ENCODE results near the gene ADAM8. TPM values are rescaled to one million over a fixed set of nuclear protein-coding genes. Genes with fewer than 3 reads are reported as not detected.
"Not testable (repeated sequence)": the region's sequence is repeated elsewhere in the genome, so short reads cannot be mapped to it uniquely, and the experiment has no call there.

The ADAM8 gene
- total RNA-seq, 1 donor from 2014 or later = 0.40 TPM

DNA sequence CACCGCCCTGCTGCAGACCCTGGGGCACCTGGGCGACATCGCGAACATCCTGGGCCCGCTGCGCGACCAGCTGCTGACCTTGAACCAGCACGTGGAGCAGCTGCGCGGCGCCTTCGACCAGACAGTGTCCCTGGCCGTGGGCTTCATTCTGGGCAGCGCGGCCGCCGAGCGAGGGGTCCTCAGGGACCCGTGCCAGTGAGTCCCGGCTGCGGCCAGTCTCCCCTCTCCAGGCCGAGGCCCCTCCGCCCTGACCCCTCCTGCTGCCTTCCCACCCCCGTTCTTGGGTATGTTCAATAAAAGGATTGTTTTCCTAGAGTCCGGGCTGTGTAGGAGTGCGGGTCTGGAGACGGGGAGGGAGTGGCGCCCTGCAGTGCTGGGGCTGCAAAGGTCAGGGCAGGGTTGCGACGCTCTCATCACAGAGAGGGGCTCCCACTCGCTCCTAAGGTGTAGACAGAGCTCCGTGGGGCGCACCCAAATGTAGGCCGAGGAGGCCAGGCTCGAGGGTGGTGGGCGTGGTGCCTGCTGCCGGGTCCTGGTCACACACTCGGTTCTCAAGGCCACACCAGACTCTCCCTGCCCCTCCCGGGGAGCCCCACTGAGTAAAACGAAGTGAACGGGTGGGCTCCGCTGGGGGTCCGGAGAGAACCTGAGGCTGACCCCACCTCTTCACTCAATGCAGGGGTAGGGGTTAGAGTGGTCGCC is 45.3 kb downstream of the ADAM8 start:
- DNase-seq (ENCODE audit: low read depth in 2 of 2) = no peak

DNA sequence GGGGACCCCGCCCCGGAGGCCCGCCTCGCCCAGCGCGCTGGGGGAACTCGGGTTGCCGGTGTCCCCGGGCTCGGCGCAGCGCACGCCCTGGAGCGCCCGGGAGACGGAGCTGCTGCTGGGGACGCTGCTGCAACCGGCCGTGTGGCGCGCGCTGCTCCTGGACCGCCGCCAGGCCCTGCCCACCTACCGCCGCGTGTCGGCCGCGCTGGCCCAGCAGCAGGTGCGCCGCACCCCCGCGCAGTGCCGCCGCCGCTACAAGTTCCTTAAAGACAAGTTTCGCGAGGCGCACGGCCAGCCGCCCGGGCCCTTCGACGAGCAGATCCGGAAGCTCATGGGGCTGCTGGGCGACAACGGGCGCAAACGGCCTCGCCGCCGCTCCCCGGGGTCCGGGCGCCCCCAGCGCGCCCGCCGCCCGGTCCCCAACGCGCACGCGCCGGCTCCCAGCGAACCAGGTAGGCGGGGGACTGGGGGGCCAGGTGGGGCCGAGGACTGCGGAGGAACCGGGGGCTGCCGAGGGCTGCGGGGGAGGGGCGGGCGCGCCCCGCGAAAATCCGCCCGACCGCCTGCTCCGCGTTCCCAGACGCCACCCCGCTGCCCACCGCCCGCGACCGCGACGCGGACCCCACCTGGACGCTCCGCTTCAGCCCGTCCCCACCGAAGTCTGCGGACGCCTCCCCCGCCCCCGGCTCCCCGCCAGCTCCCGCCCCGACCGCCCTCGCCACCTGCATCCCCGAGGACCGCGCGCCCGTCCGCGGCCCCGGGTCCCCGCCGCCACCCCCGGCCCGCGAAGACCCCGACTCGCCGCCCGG is 46.1 kb downstream of the ADAM8 start:
- peak in 1 of 2 donors; percentile 16 for DNase-seq (ENCODE audit: low read depth in 2 of 2)

DNA sequence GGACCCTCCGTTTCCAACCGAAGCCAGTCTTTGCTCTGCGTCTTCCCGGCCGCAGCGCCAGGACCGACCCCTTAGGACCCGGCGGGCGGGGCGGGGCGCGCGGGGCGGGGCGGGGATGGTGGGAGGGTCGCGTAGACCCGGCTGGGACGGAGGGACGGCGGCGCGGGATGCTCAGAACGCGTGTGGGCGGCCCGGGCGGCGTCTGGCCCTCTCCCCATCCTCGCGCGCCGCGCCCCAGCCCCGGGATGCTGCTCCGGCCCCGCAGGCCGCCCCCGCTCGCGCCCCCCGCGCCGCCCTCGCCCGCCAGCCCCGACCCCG is 46.7 kb downstream of the ADAM8 start, which contains the start of gene UTF1:
Gene UTF1 (plus strand): TSS at position 174 of the 318 bp plus-strand sequence. CDS start 72 bp downstream, at position 246.
- no peak for DNase-seq (ENCODE audit: low read depth in 2 of 2)

DNA sequence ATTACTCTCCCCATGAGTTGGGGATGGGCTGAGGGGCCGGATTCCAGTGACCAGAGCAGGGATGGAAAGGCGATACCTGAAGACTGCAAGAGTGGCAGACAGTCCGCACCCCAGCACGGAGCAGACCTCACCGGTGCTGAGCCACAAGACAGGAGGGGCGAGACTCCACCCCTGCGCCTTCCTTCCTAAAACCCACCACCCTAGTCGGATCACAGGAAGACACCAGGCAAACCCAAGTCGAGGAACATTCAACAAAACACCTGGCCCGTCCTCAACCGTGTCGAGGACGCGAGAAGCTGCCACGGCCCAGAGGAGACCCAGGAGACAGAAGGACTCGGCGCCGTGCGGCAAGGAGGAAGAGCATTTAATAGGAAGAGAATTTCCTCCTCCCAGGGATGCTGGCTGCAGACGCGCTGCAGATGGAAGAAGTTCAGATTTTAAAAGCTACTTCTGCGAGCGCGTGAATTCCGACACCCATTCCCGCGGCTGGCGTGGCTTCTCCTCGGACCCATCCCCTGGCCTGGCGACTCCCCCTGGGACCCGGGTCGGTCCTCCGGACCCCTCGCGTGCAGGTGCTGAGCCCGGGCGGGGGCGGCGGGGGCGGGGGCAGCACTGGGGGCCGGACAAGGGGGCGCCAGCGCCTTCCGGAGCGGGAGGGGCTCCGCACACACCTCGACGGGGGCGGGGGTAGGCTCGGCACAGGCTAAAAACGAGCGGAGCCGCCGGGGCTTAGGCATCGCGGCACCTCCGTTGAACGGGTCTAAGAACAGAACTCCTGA is 47.2 kb downstream of the ADAM8 start:
- no peak for DNase-seq (ENCODE audit: low read depth in 2 of 2)

DNA sequence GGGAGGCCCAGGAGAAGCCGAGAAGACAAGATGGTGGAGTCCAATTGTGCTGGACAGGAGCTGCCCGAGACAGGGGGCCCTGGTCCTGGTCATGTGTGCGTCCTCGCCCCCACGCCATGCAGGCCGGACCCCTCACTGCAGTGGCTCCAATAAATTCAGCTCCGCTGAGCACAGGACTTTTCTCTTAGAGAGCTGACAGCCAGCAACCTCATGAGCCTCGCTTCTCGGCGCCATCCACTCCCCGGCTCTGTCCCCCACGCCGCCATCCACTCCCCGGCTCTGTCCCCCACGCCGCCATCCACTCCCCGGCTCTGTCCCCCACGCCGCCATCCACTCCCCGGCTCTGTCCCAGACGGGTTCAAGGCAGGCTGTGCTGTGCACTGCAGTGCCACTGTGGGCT is 49.4 kb downstream of the ADAM8 start:
- DNase-seq (ENCODE audit: low read depth in 2 of 2) = no peak

DNA sequence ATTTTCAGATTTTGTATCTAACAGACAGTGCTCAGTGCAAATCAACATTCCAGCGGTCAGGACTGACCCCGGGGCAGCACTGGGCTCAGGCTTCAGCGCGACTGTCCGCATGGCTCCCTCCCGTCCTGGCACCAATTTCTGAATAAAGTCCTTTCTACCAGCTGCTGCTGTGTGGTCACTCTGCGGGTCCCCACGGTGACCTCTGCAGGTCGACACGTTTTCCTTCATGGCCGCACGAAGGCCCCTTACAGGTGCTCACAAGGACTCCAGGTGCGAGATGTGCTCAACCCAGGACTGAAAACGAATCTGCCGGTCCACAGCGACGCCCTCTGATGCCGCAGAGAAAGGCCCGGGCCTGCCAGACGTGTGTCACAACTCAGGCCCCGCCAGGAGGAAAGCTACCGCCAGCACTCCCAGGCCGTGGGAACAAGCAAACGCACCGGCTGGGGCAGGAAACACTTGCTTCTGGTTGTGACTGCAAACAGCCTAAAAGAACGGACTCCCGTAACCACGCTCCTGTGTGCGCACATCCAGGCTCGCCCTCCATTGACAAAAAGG is 50.3 kb downstream of the ADAM8 start:
- DNase-seq (ENCODE audit: low read depth in 2 of 2) = peak in 1 of 2 donors; percentile 47

DNA sequence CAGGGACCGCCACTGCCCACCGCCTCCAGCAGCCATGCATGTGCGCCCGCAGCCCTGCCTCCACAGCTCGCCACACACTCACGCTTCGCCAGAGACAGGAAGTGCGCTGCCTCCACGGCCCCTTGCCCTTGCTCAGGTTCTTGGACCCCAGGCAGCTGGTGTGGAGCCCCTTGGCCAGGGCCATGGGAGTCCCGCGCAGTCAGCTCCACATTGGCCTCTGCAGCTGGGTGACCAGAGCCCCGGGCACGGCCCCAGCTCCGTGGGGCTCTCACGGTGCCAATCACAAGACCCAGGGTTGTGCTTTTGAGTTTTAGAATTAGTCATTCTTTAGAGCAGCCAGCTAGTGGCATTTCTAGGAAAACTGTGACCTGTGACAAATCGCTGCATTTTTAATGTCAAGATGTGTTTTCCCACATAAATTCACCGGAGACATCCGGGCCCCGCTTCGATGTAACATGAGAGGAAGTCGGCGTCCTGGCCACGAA is 50.9 kb downstream of the ADAM8 start:
- no peak for DNase-seq (ENCODE audit: low read depth in 2 of 2)

DNA sequence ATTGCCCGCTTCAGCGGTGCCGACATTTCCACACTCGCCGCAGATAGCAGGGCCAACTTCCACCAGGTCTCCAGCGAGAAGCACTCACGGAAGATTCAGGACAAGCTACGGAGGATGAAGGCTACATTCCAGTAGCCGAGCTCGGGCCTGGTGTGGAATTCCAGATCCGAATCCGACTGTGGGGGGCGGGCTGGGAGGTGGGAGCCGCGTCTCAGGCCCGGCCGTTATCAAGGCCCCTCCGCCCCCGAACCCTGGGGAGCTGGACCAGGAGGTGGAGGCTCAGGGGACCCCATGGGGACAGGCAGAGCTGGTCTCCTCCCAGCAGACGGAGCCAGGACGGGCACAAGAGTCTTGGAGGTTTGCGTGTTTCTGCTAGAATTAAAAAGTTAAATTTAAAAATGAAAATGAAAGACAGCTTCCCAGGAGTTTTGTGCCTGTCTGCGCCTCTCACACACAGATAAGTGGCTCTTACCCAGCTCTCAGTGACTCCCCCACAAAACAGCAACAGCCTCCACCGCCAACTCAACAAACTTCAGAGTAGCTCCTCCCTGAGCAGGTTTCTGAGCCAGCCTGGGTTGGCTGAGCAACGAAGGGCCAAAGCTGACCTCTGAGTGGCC is 51.8 kb downstream of the ADAM8 start:
- DNase-seq (ENCODE audit: low read depth in 2 of 2) = no peak

DNA sequence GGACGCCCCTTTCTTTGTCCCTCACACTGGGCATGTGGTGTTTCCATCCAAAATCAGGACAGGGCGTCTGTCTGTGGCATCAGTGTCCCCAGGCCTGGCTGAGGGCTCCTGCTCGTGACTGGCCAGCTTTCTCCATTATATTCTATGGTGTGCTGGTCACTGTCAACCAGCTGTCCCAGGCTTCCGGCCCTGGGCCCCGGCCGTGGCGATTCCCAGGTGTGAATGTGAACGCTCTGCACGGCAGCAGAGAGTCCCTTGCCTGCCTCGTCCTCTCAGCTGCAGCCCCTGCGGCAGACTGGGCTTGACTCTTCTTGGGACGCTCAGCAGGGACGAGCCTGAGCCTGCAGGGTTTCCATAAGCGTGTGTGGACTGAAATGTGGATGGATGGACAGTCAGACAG is 52.6 kb downstream of the ADAM8 start:
- DNase-seq (ENCODE audit: low read depth in 2 of 2) = no peak

DNA sequence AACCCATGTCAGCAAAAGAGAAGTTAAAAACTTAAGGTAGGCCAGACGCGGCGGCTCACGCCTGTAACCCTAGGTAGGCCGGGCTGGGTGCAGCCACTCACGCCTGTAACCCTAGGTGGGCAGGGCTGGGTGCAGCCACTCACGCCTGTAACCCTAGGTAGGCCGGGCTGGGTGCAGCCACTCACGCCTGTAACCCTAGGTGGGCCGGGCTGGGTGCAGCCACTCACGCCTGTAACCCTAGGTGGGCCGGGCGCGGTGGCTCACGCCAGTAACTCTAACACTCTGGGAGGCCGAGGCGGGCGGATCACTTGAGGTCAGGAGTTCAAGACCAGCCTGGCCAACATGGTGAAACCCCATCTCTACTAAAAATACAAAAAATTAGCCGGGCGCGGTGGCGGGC is 54.9 kb downstream of the ADAM8 start:
- not testable (repeated sequence) for DNase-seq (ENCODE audit: low read depth in 2 of 2)

DNA sequence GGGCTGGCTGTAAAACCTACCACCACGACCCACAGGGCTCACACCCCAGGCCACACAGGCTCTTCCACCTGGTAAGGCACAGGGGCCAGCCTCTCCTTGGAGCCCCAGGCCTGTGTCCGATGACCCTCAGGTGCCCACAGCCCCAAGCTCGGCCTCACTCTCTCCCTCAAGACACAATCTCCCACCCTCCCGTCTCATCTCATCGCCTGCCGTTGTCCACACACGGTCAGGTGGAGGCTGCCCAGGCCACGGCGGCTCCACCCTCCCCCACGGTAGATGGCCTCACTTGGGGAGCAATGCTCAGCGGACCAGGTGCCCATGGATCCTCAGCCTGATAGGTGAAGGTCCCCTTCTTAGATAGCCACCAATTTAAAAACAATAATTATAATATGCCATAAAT is 55.3 kb downstream of the ADAM8 start:
- DNase-seq (ENCODE audit: low read depth in 2 of 2) = no peak

DNA sequence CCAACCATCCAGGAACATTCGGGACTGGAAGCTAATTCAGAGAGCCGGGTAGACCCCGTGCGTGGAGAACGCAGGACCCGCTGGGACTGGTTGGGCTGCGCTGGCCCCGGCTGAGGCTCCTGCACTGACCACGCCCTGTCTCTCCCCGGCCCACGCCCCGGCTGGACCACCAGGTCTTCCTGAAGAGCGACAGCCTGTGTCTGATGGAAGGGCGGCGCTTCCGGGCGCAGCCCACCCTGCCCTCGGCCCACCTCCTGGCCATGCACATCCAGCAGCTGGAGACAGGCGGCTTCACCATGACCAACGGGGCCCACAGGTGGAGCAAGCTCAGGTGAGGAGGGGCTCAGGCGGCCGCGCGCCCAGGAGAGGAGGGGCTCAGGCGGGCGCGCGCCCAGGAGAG is 56.9 kb downstream of the ADAM8 start:
- DNase-seq (ENCODE audit: low read depth in 2 of 2) = no peak

DNA sequence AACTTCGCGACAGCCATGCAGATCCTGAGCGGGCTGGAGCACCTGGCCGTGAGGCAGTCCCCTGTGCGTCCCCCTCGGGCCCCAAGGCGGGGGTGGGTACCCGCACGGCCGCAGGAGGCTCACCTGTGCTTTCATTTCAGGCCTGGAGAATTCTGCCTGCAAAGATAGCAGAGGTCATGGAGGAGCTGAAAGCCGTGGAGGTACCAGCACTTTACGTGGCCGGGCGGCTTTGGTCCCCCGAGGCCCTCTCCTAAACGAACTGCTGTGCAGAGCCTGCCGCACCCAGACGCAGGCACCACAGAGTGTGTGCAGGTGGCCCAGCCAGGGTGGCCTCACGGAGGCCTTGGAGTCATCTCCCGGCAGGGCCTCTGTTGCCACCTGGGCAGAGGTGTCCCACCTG is 57.8 kb downstream of the ADAM8 start:
- DNase-seq (ENCODE audit: low read depth in 2 of 2) = no peak

DNA sequence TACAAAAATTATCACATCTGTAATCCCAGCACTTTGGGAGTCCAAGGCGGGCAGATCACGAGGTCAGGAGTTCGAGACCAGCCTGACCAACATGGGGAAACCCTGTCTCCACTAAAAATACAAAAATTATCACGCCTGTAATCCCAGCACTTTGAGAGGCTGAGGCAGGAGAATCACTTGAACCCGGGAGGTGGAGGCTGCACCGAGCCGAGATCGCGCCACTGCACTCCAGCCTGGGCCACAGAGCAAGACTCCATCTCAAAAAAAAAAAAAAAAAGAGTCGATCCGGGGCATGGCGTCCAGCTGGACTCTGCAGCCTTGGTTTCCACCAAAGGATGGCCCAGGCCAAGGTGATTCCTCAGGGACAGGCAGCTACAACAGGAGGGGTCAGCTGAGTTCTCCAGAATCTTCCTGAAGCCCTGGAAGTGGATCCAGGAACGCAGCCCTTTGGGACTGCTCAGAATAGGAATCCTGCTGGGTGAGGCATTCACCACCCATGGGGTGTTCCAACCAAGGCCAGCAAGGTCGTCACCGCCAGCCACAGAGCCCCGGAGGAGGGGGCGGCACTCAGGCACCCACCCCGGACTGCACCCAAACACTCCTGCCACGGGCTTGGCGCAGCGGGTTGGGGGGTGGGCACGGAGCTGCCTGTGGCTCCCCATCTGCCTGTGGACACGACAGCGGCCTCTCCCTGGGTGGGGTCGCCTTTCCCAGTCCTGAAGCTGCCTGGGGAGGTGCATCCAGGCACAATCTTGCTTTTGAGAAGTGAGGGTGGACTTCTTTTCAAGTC is 58.7 kb downstream of the ADAM8 start:
- DNase-seq (ENCODE audit: low read depth in 2 of 2) = no peak

DNA sequence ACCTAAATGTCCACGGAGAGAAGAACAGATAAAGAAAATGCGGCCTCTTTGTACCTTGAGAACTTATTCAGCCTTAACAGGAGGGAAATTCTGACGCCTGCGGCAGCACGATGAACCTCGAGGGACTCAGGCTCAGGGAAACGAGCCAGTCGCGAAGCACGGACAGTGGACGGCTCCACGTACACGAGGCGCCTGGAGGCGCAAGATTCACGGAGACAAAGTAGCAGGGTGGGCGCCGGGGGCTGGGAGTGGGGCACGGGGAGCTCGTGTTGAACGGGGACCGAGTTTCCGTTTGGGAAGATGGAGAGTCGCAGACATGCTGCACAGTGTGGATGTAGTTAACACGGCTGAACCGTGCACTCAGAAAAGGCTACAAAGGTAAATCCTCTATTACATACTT is 59.9 kb downstream of the ADAM8 start:
- DNase-seq (ENCODE audit: low read depth in 2 of 2) = no peak

DNA sequence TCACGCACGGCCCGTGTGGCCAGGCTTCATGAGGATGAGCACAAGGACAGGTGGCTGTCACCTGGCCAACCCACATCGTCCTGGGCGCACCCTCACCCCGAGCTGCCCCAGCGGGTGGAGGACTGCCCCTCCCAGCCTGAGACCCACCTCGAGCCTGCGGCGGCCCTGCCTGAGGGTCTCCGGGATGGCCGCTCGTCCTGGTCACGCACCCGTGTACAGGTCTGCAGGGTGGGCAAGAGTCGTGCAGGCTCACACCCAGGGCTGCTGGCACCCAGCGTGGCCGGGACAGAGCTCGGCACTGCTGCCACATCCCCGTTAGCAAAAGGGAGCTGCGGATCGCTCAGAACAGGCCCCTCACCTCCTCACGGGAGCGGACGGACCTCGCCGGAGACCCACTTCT is 61.1 kb downstream of the ADAM8 start:
- DNase-seq (ENCODE audit: low read depth in 2 of 2) = no peak

DNA sequence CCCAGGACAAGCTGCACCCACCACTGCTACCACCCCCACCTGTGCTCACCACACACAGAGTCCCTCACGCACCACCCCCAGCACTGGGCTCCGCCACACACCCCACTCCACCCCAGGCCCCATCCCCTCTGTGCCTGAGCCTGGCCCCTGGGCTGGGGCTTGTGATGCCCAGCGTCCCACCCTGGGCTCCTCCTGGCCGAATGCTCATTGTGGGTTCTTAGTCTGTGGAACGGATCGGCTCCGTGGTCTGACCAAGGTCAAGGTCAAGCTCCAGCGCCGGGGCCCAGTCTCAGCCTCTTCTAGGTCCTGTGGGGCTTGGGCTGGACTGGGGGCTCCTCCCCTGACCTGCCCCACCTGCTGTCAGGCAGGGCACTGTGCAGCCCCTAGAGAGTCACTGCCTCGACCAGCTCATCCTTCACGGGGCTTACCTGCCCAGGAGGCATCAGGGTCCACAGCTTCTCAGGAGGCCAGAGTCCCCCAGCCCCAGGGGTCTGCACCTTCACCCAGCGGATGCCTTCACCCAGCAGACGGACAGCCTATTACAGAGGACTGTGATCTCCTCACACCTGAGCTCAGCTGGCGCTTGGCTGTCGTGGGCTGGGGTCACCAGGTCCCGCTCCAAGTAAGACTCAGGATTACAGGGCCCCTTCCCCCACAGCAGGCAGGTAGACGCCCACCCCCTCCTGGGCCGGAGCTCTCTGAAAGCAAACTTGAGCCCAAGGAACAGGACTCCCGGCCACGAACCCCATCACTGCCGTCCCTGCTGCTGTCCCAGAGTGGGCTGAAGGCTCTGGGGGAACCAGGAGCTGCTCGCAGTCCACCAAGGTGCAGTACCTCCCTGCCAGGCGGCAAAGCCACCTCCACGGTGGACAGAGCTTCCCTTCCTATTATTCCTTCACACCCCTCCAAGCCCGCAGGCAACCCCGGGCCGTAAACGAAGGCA is 61.9 kb downstream of the ADAM8 start:
- no peak for DNase-seq (ENCODE audit: low read depth in 2 of 2)

DNA sequence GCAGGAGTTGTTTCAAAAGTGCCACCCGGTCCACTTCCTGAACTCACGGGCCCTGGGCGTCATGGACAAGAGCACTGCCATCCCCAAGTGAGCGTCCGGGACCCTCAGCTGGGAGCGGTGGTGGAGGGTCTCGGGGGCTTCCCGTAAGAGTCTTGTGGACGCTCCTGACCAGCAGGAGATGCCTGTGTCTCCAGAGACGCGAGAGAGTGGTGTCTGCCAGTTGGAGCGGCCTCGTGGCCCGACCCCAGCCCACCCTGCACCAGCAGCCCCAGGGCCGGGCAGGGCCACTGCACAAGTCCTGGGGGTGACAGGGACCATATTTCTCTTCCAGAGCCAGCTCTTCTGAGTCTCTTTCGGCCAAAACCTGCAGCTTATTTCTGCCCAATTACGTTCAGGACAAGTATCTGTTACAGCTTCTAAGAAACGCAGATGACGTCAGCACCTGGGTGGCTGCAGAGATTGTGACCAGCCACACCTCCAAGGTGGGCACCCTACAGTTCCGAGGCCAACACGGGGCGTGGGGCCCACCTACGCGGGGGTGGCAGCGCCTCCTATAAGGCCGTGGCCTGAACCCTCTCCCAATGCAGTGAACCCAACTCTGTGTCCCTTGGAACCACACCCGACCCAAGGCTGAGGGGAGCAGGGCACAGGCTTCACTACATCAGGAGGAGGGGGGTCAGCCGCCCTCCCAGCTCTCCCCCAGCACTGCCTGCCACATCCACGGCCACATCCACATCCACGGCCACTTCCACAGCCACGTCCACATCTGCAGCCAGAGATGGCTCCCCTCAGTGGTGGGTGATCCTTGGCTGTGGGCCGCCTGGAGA is 62.8 kb downstream of the ADAM8 start:
- no peak for DNase-seq (ENCODE audit: low read depth in 2 of 2)
